ENCODE data around the gene C20orf204.

DNA sequence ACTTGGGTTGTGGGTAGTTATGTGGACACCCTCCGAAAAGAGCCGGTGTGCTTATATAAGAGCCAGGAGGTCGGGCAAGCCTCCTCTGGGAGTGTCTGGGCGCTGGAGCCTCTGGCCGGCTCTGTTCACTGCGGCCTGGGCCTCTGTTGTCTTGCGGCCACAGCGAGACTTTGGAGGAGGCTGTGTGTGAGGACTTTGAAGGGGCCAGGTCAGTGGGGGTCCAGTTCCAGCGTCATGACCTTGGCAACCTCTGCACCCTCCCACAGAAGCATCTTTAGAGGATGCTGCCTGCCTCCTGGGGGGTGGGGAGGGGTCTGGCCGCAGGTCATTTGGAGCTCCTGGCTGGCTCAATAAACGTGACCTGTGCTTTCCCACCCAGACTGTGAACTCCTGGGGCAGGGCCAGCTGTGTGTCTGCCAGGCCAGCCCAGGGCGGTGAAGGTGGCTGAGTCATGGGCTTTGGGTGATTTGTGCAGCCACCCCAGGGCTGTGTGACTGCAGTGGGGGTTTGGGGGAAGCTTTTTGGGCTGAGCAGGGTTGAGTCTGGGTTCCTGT, 28.2 kb downstream of the C20orf204 start:
- no peak for TF ChIP-seq BCL11A (IDR thresholded peaks at IDR 0.05; ENCODE audit: low read depth in 2 of 2, low read length in 2 of 2)
- TF ChIP-seq, protein P1, sequence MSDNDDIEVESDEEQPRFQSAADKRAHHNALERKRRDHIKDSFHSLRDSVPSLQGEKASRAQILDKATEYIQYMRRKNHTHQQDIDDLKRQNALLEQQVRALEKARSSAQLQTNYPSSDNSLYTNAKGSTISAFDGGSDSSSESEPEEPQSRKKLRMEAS (IDR thresholded peaks at IDR 0.05) = no peak
- TF ChIP-seq, protein P2, sequence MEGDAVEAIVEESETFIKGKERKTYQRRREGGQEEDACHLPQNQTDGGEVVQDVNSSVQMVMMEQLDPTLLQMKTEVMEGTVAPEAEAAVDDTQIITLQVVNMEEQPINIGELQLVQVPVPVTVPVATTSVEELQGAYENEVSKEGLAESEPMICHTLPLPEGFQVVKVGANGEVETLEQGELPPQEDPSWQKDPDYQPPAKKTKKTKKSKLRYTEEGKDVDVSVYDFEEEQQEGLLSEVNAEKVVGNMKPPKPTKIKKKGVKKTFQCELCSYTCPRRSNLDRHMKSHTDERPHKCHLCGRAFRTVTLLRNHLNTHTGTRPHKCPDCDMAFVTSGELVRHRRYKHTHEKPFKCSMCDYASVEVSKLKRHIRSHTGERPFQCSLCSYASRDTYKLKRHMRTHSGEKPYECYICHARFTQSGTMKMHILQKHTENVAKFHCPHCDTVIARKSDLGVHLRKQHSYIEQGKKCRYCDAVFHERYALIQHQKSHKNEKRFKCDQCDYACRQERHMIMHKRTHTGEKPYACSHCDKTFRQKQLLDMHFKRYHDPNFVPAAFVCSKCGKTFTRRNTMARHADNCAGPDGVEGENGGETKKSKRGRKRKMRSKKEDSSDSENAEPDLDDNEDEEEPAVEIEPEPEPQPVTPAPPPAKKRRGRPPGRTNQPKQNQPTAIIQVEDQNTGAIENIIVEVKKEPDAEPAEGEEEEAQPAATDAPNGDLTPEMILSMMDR (IDR thresholded peaks at IDR 0.05; ENCODE audit: control extremely low read depth in 1 of 3, insufficient read depth in 1 of 3, low read depth in 1 of 3, low read length in 3 of 3) = no peak
- TF ChIP-seq RAD21 (IDR thresholded peaks at IDR 0.05 in 1 of 2, conservative IDR thresholded peaks at IDR 0.05 in 1 of 2; ENCODE audit: low read depth in 2 of 2, low read length in 2 of 2) = no peak
- TF ChIP-seq RBBP5 (IDR thresholded peaks at IDR 0.05; ENCODE audit: borderline replicate concordance, low read depth, low read length) = no peak
- no peak for TF ChIP-seq ZNF274 (IDR thresholded peaks at IDR 0.05; ENCODE audit: borderline replicate concordance, extremely low read depth, low read length)
- TF ChIP-seq, protein P3, sequence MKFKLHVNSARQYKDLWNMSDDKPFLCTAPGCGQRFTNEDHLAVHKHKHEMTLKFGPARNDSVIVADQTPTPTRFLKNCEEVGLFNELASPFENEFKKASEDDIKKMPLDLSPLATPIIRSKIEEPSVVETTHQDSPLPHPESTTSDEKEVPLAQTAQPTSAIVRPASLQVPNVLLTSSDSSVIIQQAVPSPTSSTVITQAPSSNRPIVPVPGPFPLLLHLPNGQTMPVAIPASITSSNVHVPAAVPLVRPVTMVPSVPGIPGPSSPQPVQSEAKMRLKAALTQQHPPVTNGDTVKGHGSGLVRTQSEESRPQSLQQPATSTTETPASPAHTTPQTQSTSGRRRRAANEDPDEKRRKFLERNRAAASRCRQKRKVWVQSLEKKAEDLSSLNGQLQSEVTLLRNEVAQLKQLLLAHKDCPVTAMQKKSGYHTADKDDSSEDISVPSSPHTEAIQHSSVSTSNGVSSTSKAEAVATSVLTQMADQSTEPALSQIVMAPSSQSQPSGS (IDR thresholded peaks at IDR 0.05; ENCODE audit: low read length) = no peak
- TF ChIP-seq EZH2 (IDR thresholded peaks at IDR 0.05; ENCODE audit: low read depth, low read length, severe bottlenecking) = no peak
- no peak for TF ChIP-seq BRCA1 (IDR thresholded peaks at IDR 0.05; ENCODE audit: low read depth, low read length)
- TF ChIP-seq POLR2AphosphoS5 (IDR thresholded peaks at IDR 0.05; ENCODE audit: low read depth, low read length) = no peak
- TF ChIP-seq CHD2 (IDR thresholded peaks at IDR 0.05; ENCODE audit: low read length) = no peak
